Kidney (tissue), 14 donors: ENCODE results near the gene CIART. TPM values are rescaled to one million over a fixed set of nuclear protein-coding genes. Genes with fewer than 3 reads are reported as not detected.

Experiments
- DNase-seq, 5 donors: peaks; one replicate each; pipeline ENCODE4 v3.0.0-alpha.2; 2013 to 2020
- FAIRE-seq: peaks from 2 replicates; lab custom pipeline; 2012; peaks lifted over from hg19 to GRCh38; lab: Jason Lieb, UNC
- H3K27ac ChIP-seq, 2 donors: one replicate each; pipeline ENCODE4 v1.7.0; 2013; ENCODE audit warnings: low read depth in 2 of 2, low read length in 2 of 2, inconsistent platforms in 1 of 2
- H3K27me3 ChIP-seq: one replicate; pipeline ENCODE4 v1.7.1; 2013; ENCODE audit warnings: low read length, inconsistent platforms; ENCODE audit not compliant: control insufficient read depth, insufficient read depth
- H3K36me3 ChIP-seq, 3 donors: one replicate each; pipeline versions ENCODE4 v1.7.0 to v1.7.1; 2013; ENCODE audit warnings: low read length in 3 of 3, control low read depth in 1 of 3, inconsistent platforms in 1 of 3; ENCODE audit not compliant: insufficient read depth in 3 of 3, control insufficient read depth in 2 of 3
- H3K4me1 ChIP-seq, 3 donors: one replicate each; pipeline versions ENCODE4 v1.7.0 to v1.7.1; 2013; ENCODE audit warnings: low read length in 3 of 3, inconsistent platforms in 1 of 3, low read depth in 1 of 3; ENCODE audit not compliant: control insufficient read depth in 2 of 3, insufficient read depth in 2 of 3
- H3K4me3 ChIP-seq, 3 donors: one replicate each; pipeline versions ENCODE4 v1.7.0 to v1.8.1; 2013; ENCODE audit warnings: low read length in 3 of 3, control low read depth in 1 of 3, inconsistent platforms in 1 of 3
- H3K9ac ChIP-seq, 3 donors: one replicate each; pipeline versions ENCODE4 v1.7.0 to v1.7.1; 2013; ENCODE audit warnings: low read length in 3 of 3, control low read depth in 1 of 3, inconsistent platforms in 1 of 3
- H3K9me3 ChIP-seq, 3 donors: one replicate each; pipeline versions ENCODE4 v1.7.0 to v1.7.1; 2013; ENCODE audit warnings: low read length in 3 of 3, control low read depth in 1 of 3, inconsistent platforms in 1 of 3; ENCODE audit not compliant: control insufficient read depth in 2 of 3, insufficient read depth in 1 of 3
- intact Hi-C: fragments of 100-400 bp; cut with DNase I; formaldehyde crosslinking; loops from one replicate; pipeline ENCODE4 v1.11.1; 2022
- polyA plus RNA-seq: library from polyadenylated mRNA; stranded (reverse); fragments of 350-450 nt; fragmentation: Illumina TruSeq; extraction: RNeasy Lipid Tissue Mini Kit (QIAGEN cat#74804); gene quantifications from one replicate; pipeline ENCODE4 v1.2.3, GENCODE V29; 2014; ENCODE audit warnings: low read depth, low replicate concordance; ENCODE audit not compliant: insufficient read depth
- total RNA-seq: library from RNA; stranded (reverse); fragmentation: NEBNext Ultra II Directional; extraction: Animal tissue kit (Norgen Biotek cat#: 25700); gene quantifications from one replicate; pipeline ENCODE4 v1.2.1, GENCODE V29; 2021
- TF ChIP-seq, protein P1 (sequence below): IDR thresholded peaks from 3 replicates; pipeline ENCODE4 v1.5.1; 2012; ENCODE audit warnings: mild to moderate bottlenecking, moderate library complexity, borderline replicate concordance; ENCODE audit not compliant: insufficient read depth; ENCODE audit errors: extremely low read depth
- donor health status: control.
- donor health status: control.
- donor health status: control.
- donor health status: control.
- donor health status: control.
- donor health status: DM: yes; HTN: yes; CAD: no.
- donor health status: Normal renal cell carcinoma (clear cell type).

CIART gene
- total and polyA plus RNA-seq, 2 donors from 2014 or later = 8.8 to 9.1 TPM

DNA sequence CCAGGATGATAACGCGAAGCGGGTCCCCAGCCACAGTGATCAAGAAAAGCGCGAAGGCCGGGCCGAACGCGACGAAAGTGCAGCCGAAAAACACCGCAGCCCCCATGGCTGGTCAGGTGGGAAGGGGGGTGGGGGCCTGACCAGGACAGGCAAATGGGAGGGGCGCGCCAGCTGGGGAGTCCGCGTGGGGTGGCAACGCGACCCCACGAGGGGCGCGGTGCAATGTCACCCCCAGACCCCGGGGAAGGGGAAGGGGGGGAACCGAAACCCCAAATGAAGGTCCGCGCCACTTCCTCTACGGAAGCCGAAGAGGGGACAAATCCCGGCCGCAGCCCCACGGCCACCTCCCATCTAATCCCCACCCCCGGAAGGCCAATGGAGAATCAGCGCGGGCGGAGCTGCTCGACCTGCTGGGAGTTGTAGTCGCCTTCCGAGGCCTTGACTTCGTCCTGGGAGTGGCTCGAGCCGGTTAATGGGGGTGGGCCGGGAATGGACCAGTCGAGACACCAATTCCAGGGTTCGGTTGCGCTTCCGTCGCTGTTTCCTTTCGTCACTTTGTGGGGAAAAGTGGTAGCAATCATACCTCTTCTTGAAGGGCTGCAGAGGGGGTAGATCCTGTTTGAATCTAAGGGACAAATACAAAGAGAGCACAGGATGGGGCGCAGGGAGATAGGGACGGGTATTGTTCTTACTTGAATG lies 13.5 kb upstream of the CIART start, which contains the start of gene APH1A:
Gene APH1A (minus strand): TSS at position 312 of the 699 bp plus-strand sequence. CDS start 206 bp downstream, at position 106.
- intact Hi-C loops = no loop called here
- peak; percentile 98 to 99 (median 98) for DNase-seq
- Histone ChIP-seq H3K4me3 (peak within 1 kb of the TSS; percentile 75 to 90 (median 76)), H3K36me3 (peaks cover 0 to 25% (median 16%) of the 10 kb centered on the region in 3 donors), H3K9me3 (no peaks in the 10 kb centered on the region), H3K27ac (peak within 1 kb of the TSS; percentile 93), H3K4me1 (peaks cover 5 to 17% (median 9%) of the 10 kb centered on the region in 3 donors), H3K9ac (peak within 1 kb of the TSS; percentile 92 to 94 (median 93)), H3K27me3 (no peaks in the 10 kb centered on the region)
- TF ChIP-seq, protein P1, sequence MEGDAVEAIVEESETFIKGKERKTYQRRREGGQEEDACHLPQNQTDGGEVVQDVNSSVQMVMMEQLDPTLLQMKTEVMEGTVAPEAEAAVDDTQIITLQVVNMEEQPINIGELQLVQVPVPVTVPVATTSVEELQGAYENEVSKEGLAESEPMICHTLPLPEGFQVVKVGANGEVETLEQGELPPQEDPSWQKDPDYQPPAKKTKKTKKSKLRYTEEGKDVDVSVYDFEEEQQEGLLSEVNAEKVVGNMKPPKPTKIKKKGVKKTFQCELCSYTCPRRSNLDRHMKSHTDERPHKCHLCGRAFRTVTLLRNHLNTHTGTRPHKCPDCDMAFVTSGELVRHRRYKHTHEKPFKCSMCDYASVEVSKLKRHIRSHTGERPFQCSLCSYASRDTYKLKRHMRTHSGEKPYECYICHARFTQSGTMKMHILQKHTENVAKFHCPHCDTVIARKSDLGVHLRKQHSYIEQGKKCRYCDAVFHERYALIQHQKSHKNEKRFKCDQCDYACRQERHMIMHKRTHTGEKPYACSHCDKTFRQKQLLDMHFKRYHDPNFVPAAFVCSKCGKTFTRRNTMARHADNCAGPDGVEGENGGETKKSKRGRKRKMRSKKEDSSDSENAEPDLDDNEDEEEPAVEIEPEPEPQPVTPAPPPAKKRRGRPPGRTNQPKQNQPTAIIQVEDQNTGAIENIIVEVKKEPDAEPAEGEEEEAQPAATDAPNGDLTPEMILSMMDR = peak; percentile 1
- no peak for FAIRE-seq

DNA sequence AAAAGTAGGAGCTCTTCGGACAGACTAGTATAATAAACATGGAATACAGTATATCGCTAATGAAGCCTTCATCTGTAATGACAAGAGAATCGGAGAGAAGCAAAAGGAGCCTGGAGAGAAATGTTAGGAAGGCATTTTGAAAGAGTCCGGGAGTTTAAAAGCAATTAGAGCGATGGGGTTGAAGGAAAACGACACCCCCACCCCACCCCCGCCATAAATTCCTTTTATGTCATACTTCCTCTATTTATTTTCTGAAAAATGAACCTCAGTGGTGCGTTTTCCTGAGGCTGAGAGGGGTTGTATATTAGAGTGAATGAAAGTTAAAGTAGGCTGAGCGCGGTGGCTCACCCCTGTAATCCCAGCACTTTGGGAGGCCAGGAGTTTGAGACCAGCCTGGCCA lies 12.9 kb upstream of the CIART start:
- H3K4me1 ChIP-seq = peaks cover 5 to 17% (median 9%) of the 10 kb centered on the region in 3 donors
- no peaks in the 10 kb centered on the region for H3K27me3 ChIP-seq
- peaks cover 0 to 25% (median 15%) of the 10 kb centered on the region in 3 donors for H3K36me3 ChIP-seq
- H3K27ac ChIP-seq = peak overlapping the region in 1 of 2 donors; percentile 93
- no peaks in the 10 kb centered on the region for H3K9me3 ChIP-seq
- TF ChIP-seq, protein P1 = no peak
- peak overlapping the region; percentile 75 to 90 (median 76) for H3K4me3 ChIP-seq
- FAIRE-seq (no peak), DNase-seq (no peak)
- H3K9ac ChIP-seq = peak overlapping the region in 2 of 3 donors; percentile 61 to 92
- intact Hi-C loops = no loop called here

DNA sequence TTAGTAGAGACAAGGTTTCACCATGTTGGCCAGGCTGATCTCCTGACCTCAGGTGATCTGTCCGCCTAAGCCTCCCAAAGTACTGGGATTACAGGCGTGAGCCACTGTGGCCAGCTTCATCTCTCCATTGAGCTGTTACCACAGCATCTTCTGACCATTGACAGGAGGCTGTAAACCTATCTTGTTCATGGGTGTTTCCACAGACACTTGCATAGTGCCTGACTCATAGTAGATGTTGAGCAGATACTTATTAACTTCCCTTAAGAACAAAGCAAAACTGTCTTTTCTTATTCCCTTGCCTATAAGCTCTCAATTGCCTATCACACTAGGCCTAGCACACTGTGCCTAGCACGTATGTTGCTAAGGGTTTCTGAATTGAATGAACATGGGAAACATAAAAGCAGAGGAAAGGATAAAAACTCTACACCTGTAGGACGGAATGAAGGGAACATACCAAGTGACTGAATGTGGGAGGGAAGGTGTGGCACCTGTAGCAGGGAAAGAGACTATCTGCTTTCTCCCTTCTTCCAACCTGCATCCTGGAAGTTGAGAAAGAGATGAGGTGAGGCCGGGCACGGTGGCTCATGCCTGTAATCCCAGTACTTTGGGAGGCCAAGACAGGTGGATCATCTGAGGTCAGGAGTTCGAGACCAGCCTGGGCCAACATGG lies 10.9 kb upstream of the CIART start:
- Histone ChIP-seq H3K9ac (no peak overlapping the region), H3K27me3 (no peaks in the 10 kb centered on the region), H3K4me3 (no peak overlapping the region), H3K27ac (no peak overlapping the region), H3K9me3 (no peaks in the 10 kb centered on the region), H3K4me1 (peaks cover 5 to 17% (median 9%) of the 10 kb centered on the region in 3 donors), H3K36me3 (peaks cover 0 to 10% (median 1%) of the 10 kb centered on the region in 3 donors)
- FAIRE-seq = no peak
- intact Hi-C loops = no loop called here
- no peak for DNase-seq
- TF ChIP-seq, protein P1 = no peak
